Chondrocyte (in vitro differentiated cells): ENCODE data around the gene MAGEF1. TPM values are rescaled to one million over a fixed set of nuclear protein-coding genes. Genes with fewer than 3 reads are reported as not detected.

Experiments
- DNase-seq: peaks from one replicate; pipeline ENCODE4 v3.0.0; 2021; ENCODE audit warnings: mixed read lengths, low spot score
- H3K27ac Mint-ChIP-seq: one replicate; pipeline ENCODE4 v1.8.0; 2021; ENCODE audit warnings: mild to moderate bottlenecking, moderate library complexity, mixed read lengths; ENCODE audit not compliant: unreplicated experiment
- H3K27me3 Mint-ChIP-seq: 2 replicates; pipeline ENCODE4 v1.8.0; 2021; ENCODE audit warnings: low read depth, mixed read lengths
- H3K36me3 Mint-ChIP-seq: 2 replicates; pipeline ENCODE4 v1.8.0; 2021; ENCODE audit warnings: low read depth, mixed read lengths
- H3K4me1 Mint-ChIP-seq: 2 replicates; pipeline ENCODE4 v1.8.0; 2021; ENCODE audit warnings: low read depth, mild to moderate bottlenecking, mixed read lengths
- H3K4me3 Mint-ChIP-seq: one replicate; pipeline ENCODE4 v1.8.0; 2021; ENCODE audit warnings: mild to moderate bottlenecking, moderate library complexity, mixed read lengths; ENCODE audit not compliant: unreplicated experiment
- H3K9me3 Mint-ChIP-seq: 2 replicates; pipeline ENCODE4 v1.8.0; 2021; ENCODE audit warnings: low read depth, mixed read lengths
- CTCF ChIP-seq: fragments of 200-600 bp; sonication (generic); IDR thresholded peaks from 2 replicates; pipeline ENCODE4 v1.5.0; 2021; ENCODE audit warnings: antibody characterized with exemption, mild to moderate bottlenecking, moderate library complexity
- total RNA-seq: library from RNA; stranded (reverse); gene quantifications from 3 replicates; pipeline ENCODE4 v1.2.1, GENCODE V29; 2021

Gene MAGEF1
- total RNA-seq, 1 donor from 2014 or later, result 37.8 TPM

- no peak overlapping the region for H3K27ac Mint-ChIP-seq
- H3K36me3 Mint-ChIP-seq, result no peaks in the 10 kb centered on the region
- no peak for DNase-seq
- peaks cover 41% of the 10 kb centered on the region for H3K4me1 Mint-ChIP-seq
- no peaks in the 10 kb centered on the region for H3K9me3 Mint-ChIP-seq
- TF ChIP-seq CTCF, result no peak
- H3K4me3 Mint-ChIP-seq, result no peak overlapping the region
- H3K27me3 Mint-ChIP-seq, result no peaks in the 10 kb centered on the region
These were observed 15.2 kb downstream of the MAGEF1 start for GRCh38 chr3:184696697-184697096.

- no peak overlapping the region for H3K27ac Mint-ChIP-seq
- TF ChIP-seq CTCF, result no peak
- no peak for DNase-seq
- no peaks in the 10 kb centered on the region for H3K9me3 Mint-ChIP-seq
- no peaks in the 10 kb centered on the region for H3K27me3 Mint-ChIP-seq
- peaks cover 59% of the 10 kb centered on the region for H3K4me1 Mint-ChIP-seq
- H3K36me3 Mint-ChIP-seq, result no peaks in the 10 kb centered on the region
- H3K4me3 Mint-ChIP-seq, result no peak overlapping the region
These were observed 17.1 kb downstream of the MAGEF1 start for GRCh38 chr3:184694716-184695115.

GRCh38 chr3:184694133-184694665 is 17.7 kb downstream of the MAGEF1 start:
- H3K27me3 Mint-ChIP-seq, result no peaks in the 10 kb centered on the region
- no peaks in the 10 kb centered on the region for H3K9me3 Mint-ChIP-seq
- no peak overlapping the region for H3K27ac Mint-ChIP-seq
- TF ChIP-seq CTCF, result no peak
- no peak for DNase-seq
- no peaks in the 10 kb centered on the region for H3K36me3 Mint-ChIP-seq
- peaks cover 64% of the 10 kb centered on the region for H3K4me1 Mint-ChIP-seq
- H3K4me3 Mint-ChIP-seq, result no peak overlapping the region

GRCh38 chr3:184693011-184693975 is 18.6 kb downstream of the MAGEF1 start:
- no peak for DNase-seq
- Mint-ChIP-seq H3K4me3 (no peak overlapping the region), H3K4me1 (peaks cover 73% of the 10 kb centered on the region), H3K27me3 (no peaks in the 10 kb centered on the region), H3K27ac (peak overlapping the region; percentile 53), H3K36me3 (no peaks in the 10 kb centered on the region), H3K9me3 (no peaks in the 10 kb centered on the region)
- peak; percentile 27 for TF ChIP-seq CTCF

GRCh38 chr3:184691397-184692231 is 20.2 kb downstream of the MAGEF1 start:
- H3K27ac Mint-ChIP-seq, result peak overlapping the region; percentile 83
- no peaks in the 10 kb centered on the region for H3K9me3 Mint-ChIP-seq
- no peak for TF ChIP-seq CTCF
- H3K4me3 Mint-ChIP-seq, result no peak overlapping the region
- peaks cover 84% of the 10 kb centered on the region for H3K4me1 Mint-ChIP-seq
- DNase-seq, result no peak
- H3K27me3 Mint-ChIP-seq, result no peaks in the 10 kb centered on the region
- H3K36me3 Mint-ChIP-seq, result no peaks in the 10 kb centered on the region
